ENCODE measurements around the gene NHLRC4.

DNA sequence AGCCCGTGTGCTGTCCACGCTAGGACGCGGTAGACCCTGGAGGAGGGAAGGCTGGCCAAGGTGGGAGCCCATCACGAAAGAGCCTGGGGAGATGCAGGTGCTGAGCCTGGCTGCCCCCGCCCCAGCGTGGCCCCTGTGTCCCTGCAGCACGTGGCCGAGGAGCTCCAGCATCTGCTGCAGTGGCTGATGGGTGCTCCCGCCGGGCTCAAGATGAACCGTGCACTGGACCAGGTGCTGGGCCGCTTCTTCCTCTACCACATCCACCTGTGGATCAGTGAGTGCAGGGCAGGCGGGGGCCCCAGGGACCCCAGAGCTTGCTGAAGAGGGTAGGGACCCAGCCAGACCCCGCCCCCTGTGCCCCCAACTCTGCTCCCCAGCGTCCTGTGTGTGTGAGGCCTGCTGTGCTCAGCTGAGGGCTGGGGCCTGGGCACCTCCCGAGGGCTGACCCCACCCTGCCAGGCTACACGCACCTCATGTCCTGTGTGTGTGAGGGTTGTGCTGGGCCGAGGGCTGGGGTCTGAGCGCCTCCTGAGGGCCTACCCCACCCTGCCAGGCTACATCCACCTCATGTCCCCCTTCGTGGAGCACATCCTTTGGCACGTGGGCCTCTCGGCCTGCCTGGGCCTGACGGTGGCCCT, 11.5 kb downstream of the NHLRC4 start:
- no peak for TF ChIP-seq POLR2A (IDR thresholded peaks at IDR 0.05)
- TF ChIP-seq, protein P1, sequence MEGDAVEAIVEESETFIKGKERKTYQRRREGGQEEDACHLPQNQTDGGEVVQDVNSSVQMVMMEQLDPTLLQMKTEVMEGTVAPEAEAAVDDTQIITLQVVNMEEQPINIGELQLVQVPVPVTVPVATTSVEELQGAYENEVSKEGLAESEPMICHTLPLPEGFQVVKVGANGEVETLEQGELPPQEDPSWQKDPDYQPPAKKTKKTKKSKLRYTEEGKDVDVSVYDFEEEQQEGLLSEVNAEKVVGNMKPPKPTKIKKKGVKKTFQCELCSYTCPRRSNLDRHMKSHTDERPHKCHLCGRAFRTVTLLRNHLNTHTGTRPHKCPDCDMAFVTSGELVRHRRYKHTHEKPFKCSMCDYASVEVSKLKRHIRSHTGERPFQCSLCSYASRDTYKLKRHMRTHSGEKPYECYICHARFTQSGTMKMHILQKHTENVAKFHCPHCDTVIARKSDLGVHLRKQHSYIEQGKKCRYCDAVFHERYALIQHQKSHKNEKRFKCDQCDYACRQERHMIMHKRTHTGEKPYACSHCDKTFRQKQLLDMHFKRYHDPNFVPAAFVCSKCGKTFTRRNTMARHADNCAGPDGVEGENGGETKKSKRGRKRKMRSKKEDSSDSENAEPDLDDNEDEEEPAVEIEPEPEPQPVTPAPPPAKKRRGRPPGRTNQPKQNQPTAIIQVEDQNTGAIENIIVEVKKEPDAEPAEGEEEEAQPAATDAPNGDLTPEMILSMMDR (IDR thresholded peaks at IDR 0.05), result no peak

Measured in lower leg skin (tissue), 3 donors.